ENCODE measurements around the gene MRPL19.

Gene MRPL19

DNA sequence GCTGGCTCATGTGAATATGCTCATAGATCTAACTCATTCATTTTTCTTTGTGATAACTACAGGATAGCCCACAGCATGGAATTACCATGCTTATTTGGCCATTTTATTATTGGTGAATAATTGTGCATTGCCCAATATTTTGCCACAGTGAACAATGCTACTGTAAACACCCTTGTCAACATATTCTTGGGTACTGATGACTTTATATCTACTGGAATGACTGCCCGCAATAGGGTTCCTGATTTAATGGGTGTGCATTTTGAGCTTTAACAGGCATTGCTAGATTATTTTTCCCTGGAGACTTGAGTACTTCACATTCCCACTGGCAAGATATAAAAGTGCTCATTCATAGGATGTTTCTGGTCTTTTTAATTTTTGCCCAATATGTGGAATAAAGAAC is 43.1 kb upstream of the MRPL19 start:
- no peak for FAIRE-seq
- TF ChIP-seq, protein P1, sequence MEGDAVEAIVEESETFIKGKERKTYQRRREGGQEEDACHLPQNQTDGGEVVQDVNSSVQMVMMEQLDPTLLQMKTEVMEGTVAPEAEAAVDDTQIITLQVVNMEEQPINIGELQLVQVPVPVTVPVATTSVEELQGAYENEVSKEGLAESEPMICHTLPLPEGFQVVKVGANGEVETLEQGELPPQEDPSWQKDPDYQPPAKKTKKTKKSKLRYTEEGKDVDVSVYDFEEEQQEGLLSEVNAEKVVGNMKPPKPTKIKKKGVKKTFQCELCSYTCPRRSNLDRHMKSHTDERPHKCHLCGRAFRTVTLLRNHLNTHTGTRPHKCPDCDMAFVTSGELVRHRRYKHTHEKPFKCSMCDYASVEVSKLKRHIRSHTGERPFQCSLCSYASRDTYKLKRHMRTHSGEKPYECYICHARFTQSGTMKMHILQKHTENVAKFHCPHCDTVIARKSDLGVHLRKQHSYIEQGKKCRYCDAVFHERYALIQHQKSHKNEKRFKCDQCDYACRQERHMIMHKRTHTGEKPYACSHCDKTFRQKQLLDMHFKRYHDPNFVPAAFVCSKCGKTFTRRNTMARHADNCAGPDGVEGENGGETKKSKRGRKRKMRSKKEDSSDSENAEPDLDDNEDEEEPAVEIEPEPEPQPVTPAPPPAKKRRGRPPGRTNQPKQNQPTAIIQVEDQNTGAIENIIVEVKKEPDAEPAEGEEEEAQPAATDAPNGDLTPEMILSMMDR (IDR thresholded peaks at IDR 0.05; ENCODE audit: insufficient read depth, missing control alignments), result no peak
- no peak for DNase-seq (ENCODE audit: insufficient read length, low spot score)

DNA sequence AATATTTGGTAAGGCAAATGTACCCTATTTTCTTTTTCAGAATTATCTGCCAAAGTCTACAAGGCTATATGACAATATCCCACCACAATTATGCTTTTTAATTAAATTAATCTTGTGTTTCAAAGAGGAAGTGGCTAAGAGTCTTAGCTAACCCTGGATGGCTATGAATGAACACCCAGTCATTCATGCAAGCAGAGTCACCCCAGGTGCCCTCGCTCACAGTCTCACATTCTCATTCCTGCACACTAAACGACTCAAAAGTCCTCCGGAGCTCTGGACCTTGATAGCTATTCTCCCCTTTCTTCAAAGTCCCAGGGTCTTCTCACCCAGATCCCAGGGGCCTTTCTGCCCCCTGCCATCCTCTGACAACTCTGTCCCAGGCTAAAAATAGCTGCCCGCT is 42.1 kb upstream of the MRPL19 start:
- no peak for FAIRE-seq
- DNase-seq (ENCODE audit: insufficient read length, low spot score), result no peak

DNA sequence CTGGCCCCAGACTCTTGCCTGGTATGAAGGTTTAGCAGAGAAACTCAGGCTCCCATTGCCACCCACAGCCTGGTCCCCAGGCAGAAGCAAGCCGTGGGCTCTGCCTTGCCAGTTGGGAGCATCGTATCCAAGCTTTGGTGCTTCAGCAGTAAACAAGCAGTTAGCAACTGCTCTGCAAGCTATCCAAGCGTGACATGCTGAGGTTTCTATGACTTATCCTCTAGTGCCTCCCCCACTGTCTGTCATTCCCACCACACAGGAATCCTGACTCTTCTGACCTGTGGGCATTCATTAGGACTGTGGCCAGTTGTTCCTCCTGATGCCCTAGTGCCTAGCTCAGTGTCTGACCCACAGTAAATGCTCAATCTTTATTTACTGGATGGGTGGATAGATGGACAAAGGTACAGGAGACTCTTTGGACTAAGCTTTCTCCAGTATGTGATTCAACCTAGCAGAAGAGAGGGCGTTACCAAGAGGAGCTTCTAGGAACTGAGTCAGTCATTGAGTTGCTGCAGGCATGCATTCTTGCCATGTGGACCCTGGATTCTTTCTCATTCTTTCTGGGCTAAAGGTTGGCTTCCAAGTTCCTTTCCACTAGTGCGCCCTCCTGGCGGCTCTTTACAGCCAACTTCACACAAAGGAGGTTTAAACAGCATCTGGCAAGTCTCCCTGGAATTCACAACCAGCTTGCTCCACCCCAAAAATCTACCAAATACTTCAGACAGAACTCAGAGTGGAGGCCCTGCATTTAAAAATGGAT is 40.6 kb upstream of the MRPL19 start:
- DNase-seq (ENCODE audit: insufficient read length, low spot score), result no peak
- TF ChIP-seq, protein P1 (IDR thresholded peaks at IDR 0.05; ENCODE audit: insufficient read depth, missing control alignments), result no peak
- no peak for FAIRE-seq

More for the DNA sequence above, 42.1 kb upstream of the MRPL19 start:
- TF ChIP-seq, protein P1 (IDR thresholded peaks at IDR 0.05; ENCODE audit: insufficient read depth, missing control alignments), result no peak

DNA sequence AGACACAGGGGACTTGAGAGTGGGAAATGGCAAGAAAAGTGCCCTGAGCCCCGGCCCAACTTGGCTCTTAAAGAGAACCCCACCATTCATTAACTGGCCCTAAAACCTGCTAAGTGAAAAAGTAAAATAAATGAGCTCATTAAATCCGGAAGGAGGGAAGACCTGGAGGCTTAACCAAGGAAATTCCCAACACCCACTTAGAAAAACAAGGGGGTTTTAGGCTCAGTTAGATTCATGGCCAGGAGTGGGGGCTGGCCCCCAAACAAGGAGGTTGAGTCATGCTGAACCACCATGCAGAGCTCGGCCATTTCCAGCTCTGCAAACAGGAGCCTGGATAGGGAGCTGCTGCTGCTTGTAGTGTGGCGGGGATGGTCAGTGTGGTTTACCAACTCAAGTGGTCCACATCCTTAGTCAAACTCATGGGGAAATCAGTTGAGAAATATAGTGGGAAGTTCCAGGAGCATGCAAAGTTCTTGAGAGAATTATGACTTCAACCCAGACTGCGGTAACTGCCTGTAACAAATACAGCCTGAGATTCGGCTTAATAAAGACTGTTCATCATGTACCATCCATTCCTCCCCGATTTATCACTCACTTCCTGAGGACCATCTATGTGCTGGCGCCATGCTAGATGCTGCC is 39.7 kb upstream of the MRPL19 start:
- TF ChIP-seq, protein P1 (IDR thresholded peaks at IDR 0.05; ENCODE audit: insufficient read depth, missing control alignments), result no peak
- FAIRE-seq, result no peak

DNA sequence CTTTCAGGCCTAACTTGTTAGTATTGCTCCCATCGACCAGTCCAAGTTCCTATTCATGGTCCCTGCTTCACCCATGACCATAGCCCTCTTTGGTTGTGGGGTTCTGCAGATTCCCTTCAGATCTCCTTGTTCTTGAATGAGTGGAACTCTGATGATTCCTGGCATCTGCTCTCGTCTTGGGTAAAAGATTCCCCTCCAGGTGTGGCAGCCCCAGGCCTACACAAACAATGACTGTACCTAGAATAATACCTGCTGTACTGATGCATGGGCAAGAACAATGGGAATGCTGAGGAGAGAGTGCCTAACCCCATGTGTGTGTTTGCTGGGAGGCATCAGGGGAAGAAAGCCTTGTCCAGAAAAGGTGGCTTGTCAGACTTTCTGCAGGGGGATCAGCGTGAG is 39.2 kb upstream of the MRPL19 start:
- FAIRE-seq (no peak), DNase-seq (ENCODE audit: insufficient read length, low spot score) (no peak)
- TF ChIP-seq, protein P1 (IDR thresholded peaks at IDR 0.05; ENCODE audit: insufficient read depth, missing control alignments), result no peak

More for the DNA sequence above, 39.7 kb upstream of the MRPL19 start:
- no peak for DNase-seq (ENCODE audit: insufficient read length, low spot score)

DNA sequence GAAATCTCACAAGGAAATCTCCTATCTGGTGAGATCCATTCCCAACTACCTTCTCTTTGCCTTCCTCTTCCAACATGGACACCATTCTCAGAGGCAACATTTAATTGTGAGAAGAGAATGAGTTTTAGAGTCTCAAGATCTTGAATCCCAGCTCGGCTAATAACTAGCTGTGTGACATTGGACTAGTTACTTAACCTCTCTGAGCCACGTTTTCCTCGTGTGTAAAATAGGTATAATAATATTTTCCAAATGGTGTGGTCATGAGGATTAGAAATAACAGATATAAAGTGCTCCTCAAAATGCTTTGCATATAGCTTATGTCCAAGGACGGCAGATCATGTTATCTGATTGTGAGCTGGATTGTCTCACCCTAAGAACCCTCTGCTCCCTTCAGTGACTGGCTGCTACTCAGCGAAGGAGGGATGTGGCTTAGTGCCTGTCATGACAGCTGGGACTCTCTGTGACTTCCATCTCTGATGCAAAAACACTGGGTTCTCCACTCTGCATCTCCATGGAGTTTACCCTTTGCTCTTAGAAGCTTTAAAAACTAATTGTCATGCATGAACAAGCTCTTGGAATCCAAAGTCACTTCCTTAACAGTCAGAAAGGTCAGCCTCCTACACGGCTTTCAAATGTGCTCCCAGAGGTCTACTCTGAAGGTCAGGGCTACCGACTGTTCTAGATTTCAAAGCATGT is 38.4 kb upstream of the MRPL19 start:
- TF ChIP-seq, protein P1 (IDR thresholded peaks at IDR 0.05; ENCODE audit: insufficient read depth, missing control alignments), result no peak
- no peak for DNase-seq (ENCODE audit: insufficient read length, low spot score)
- FAIRE-seq, result no peak

Measured in D721Med (cell line).